Measurements from ENCODE around the gene CNOT4.
"Not testable (repeated sequence)": the region's sequence is repeated elsewhere in the genome, so short reads cannot be mapped to it uniquely, and the experiment has no call there.

The CNOT4 gene

GRCh38 chr7:135326636-135327280, 183.1 kb downstream of the CNOT4 start:
- DNase-seq (ENCODE audit: low read depth in 2 of 2): no peak

GRCh38 chr7:135322571-135323340, 187.1 kb downstream of the CNOT4 start:
- DNase-seq (ENCODE audit: low read depth in 2 of 2): no peak

- no peak for DNase-seq (ENCODE audit: low read depth in 2 of 2)
Observed at GRCh38 chr7:135321556-135321955, 188.3 kb downstream of the CNOT4 start.

GRCh38 chr7:135320953-135321352, 188.9 kb downstream of the CNOT4 start:
- not testable (repeated sequence) for DNase-seq (ENCODE audit: low read depth in 2 of 2)

GRCh38 chr7:135320268-135320667, 189.6 kb downstream of the CNOT4 start:
- no peak for DNase-seq (ENCODE audit: low read depth in 2 of 2)

GRCh38 chr7:135317676-135318325, 192.1 kb downstream of the CNOT4 start:
- DNase-seq (ENCODE audit: low read depth in 2 of 2): no peak

GRCh38 chr7:135316648-135317313, 193.1 kb downstream of the CNOT4 start:
- DNase-seq (ENCODE audit: low read depth in 2 of 2): no peak

GRCh38 chr7:135313971-135314370, 195.9 kb downstream of the CNOT4 start:
- DNase-seq (ENCODE audit: low read depth in 2 of 2): no peak
